Fibroblast of lung (primary cell): Measurements from ENCODE around the gene SP7. TPM values are rescaled to one million over a fixed set of nuclear protein-coding genes. Genes with fewer than 3 reads are reported as not detected.

Experiments used
- DNase-seq, 2 donors: peaks; one replicate each; pipeline versions ENCODE4 v3.0.0 to v3.0.0-alpha.2; 2010; ENCODE audit warnings: low read depth in 2 of 2
- H2AFZ ChIP-seq: 2 replicates; pipeline ENCODE4 v1.5.1; 2012; ENCODE audit warnings: low read length, control low read depth, inconsistent platforms
- H3K27ac ChIP-seq: 2 replicates; pipeline ENCODE4 v1.5.1; 2011; ENCODE audit warnings: low read length, control low read depth; ENCODE audit not compliant: insufficient read depth
- H3K27me3 ChIP-seq: 2 replicates; pipeline ENCODE4 v1.5.1; 2011; ENCODE audit warnings: mild to moderate bottlenecking, low read length; ENCODE audit not compliant: control insufficient read depth, insufficient read depth
- H3K36me3 ChIP-seq: 2 replicates; pipeline ENCODE4 v1.5.1; 2011; ENCODE audit warnings: low read length; ENCODE audit not compliant: control insufficient read depth, insufficient read depth
- H3K4me1 ChIP-seq: 2 replicates; pipeline ENCODE4 v1.5.1; 2011; ENCODE audit warnings: low read length; ENCODE audit not compliant: control insufficient read depth, insufficient read depth; ENCODE audit errors: extremely low read depth
- H3K4me2 ChIP-seq: 2 replicates; pipeline ENCODE4 v1.5.1; 2011; ENCODE audit warnings: low read length, control low read depth; ENCODE audit not compliant: insufficient read depth; ENCODE audit errors: extremely low read depth
- H3K4me3 ChIP-seq, 4 experiments: fragments of 200-600 bp in 1 of 4; sonication (generic) in 1 of 4; replicated peaks in 1 of 4; 2 replicates each; pipeline ENCODE4 v1.5.1; 2011 to 2016; ENCODE audit warnings: low read length in 4 of 4, low read depth in 3 of 4, mild to moderate bottlenecking in 3 of 4, control low read depth in 2 of 4, inconsistent platforms in 1 of 4, mixed read lengths in 1 of 4; ENCODE audit not compliant: insufficient read depth in 1 of 4; ENCODE audit errors: control extremely low read depth in 1 of 4
- H3K79me2 ChIP-seq: 2 replicates; pipeline ENCODE4 v1.5.1; 2012; ENCODE audit warnings: mild to moderate bottlenecking, low read length, inconsistent platforms; ENCODE audit not compliant: control insufficient read depth, insufficient read depth
- H3K9ac ChIP-seq: 2 replicates; pipeline ENCODE4 v1.5.1; 2011; ENCODE audit warnings: mild to moderate bottlenecking, low read length, control low read depth; ENCODE audit not compliant: insufficient read depth
- H3K9me3 ChIP-seq: 2 replicates; pipeline ENCODE4 v1.5.1; 2012; ENCODE audit warnings: low read depth, low read length; ENCODE audit not compliant: control insufficient read depth, insufficient read depth
- H4K20me1 ChIP-seq: 2 replicates; pipeline ENCODE4 v1.5.1; 2011; ENCODE audit warnings: low read length; ENCODE audit not compliant: control insufficient read depth, insufficient read depth; ENCODE audit errors: extremely low read depth
- EZH2 ChIP-seq: IDR thresholded peaks from 2 replicates; pipeline ENCODE4 v1.5.1; 2012; ENCODE audit warnings: low read length, control low read depth, mild to moderate bottlenecking; ENCODE audit errors: missing control alignments
- polyA plus RNA-seq, 2 donors: library from polyadenylated mRNA; depleted of rRNA in 1 of 2; stranded (reverse) in 1 of 2; unstranded in 1 of 2; fragments of >200 nt; gene quantifications; 2 replicates each; pipeline ENCODE4 v1.2.1, GENCODE V29; 2011 to 2012; ENCODE audit warnings: missing spikeins in 1 of 2
- total RNA-seq: library from RNA; depleted of rRNA; stranded (reverse); fragments of >200 nt; gene quantifications from 2 replicates; pipeline ENCODE4 v1.2.1, GENCODE V29; 2014
- TF ChIP-seq, protein P1 (sequence below), 2 donors: IDR thresholded peaks in 1 of 2; conservative IDR thresholded peaks in 1 of 2; 1 replicate in 1 of 2; 2 replicates in 1 of 2; pipeline ENCODE4 v1.5.1; 2011 to 2012; ENCODE audit warnings: low read length in 2 of 2, control low read depth in 1 of 2, inconsistent platforms in 1 of 2, low read depth in 1 of 2, mild to moderate bottlenecking in 1 of 2

SP7 gene
- total and polyA plus RNA-seq, 2 donors (not counting 1 experiment from before 2014, with no cell fraction given): not detected

DNA sequence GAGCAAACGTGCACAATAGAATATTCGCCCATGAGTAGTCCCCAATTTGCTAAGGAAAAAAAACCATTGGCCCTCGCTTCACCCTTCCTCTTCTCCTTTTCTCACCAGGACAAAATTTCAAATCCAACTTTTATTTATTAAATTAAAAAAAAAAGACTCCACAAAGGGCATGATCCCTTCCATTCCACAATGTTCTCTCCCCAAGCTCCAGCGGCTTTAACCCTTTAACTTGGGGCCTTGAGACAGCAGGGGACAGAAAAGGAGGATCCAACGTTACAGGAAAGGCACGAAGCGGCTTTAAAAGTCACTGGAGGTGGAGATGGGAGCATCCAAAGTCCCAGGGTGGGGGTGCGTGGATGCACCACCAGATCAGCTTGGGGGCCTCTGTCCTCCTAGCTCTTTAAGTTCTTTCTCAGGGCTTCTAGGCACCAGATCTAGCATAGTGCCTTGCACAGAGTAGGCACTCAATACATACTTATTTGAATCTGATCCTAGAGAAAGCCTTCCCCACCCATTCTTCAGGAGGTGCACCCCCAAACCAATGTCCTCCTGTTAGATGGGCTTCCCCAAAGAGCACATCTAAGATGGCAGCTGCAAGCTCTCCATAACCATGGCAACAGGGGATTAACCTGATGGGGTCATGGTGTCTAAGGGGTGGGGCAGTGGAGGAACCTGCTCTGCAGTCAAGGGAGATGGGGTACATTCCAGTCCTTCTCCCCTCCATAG is 9.5 kb downstream of the SP7 start:
- Histone ChIP-seq H3K4me1 (peaks cover 17% of the 10 kb centered on the region), H3K27ac (no peak overlapping the region), H3K36me3 (no peaks in the 10 kb centered on the region), H3K4me3 (peak overlapping the region in 1 of 4 experiments; percentile 71), H3K9ac (no peak overlapping the region), H3K27me3 (peaks cover 16% of the 10 kb centered on the region), H3K9me3 (no peaks in the 10 kb centered on the region), H3K4me2 (no peak overlapping the region), H3K79me2 (no peaks in the 10 kb centered on the region), H2AFZ (no peak overlapping the region), H4K20me1 (no peaks in the 10 kb centered on the region)
- DNase-seq: no peak
- no peak for TF ChIP-seq EZH2
- TF ChIP-seq, protein P1, sequence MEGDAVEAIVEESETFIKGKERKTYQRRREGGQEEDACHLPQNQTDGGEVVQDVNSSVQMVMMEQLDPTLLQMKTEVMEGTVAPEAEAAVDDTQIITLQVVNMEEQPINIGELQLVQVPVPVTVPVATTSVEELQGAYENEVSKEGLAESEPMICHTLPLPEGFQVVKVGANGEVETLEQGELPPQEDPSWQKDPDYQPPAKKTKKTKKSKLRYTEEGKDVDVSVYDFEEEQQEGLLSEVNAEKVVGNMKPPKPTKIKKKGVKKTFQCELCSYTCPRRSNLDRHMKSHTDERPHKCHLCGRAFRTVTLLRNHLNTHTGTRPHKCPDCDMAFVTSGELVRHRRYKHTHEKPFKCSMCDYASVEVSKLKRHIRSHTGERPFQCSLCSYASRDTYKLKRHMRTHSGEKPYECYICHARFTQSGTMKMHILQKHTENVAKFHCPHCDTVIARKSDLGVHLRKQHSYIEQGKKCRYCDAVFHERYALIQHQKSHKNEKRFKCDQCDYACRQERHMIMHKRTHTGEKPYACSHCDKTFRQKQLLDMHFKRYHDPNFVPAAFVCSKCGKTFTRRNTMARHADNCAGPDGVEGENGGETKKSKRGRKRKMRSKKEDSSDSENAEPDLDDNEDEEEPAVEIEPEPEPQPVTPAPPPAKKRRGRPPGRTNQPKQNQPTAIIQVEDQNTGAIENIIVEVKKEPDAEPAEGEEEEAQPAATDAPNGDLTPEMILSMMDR (conservative IDR thresholded peaks at IDR 0.05 in 1 of 2, IDR thresholded peaks at IDR 0.05 in 1 of 2; ENCODE audit: low read depth in 1 of 2, low read length in 2 of 2): no peak

- Histone ChIP-seq H4K20me1 (no peaks in the 10 kb centered on the region), H3K27me3 (peaks cover 8% of the 10 kb centered on the region), H3K4me3 (peak overlapping the region; percentile 42 to 80 (median 62)), H3K79me2 (no peaks in the 10 kb centered on the region), H2AFZ (peak overlapping the region; percentile 49), H3K4me1 (peaks cover 18% of the 10 kb centered on the region), H3K36me3 (no peaks in the 10 kb centered on the region), H3K9me3 (no peaks in the 10 kb centered on the region), H3K4me2 (peak overlapping the region; percentile 88), H3K9ac (peak overlapping the region; percentile 74), H3K27ac (peak overlapping the region; percentile 67)
- TF ChIP-seq EZH2: no peak
- TF ChIP-seq, protein P1 (conservative IDR thresholded peaks at IDR 0.05 in 1 of 2, IDR thresholded peaks at IDR 0.05 in 1 of 2; ENCODE audit: low read depth in 1 of 2, low read length in 2 of 2): no peak
- no peak for DNase-seq
Measured at GRCh38 chr12:53325511-53326061, 10.6 kb downstream of the SP7 start.

DNA sequence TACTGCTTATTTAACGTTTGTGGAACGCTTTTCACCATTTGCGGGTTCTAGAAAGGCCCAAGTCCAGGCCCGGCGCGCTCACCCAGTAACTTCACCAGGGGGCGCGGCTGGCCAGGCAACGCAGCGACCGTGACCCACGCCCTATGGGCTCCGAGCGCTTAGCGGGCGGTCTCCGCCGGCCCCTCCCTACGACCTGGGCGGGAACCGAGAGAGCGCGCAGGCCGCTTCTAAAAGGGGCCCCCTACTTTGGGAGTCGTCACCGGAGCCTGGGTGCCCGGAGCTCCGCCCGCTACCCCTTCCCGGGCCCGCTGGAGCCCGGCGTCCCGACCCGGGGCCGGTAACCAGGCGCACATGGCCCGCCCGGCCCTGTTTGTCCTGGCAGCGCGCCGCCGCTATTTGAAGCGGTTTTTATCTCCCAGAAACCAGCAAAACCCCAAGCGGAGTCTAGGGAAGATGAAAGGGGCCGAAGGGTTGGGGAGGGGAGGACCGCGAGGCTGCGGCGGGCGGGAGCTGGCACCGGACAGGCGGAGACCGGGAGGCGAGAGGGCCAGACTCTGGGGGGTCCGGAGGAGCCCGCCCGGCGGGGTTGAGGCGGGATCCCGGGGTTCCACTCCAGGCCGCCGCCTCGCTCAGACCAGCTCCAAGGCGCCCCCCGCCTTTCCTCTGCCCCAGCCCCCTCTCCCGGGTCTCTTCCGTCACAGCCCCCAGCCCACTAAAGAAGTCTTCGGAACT is 11.2 kb downstream of the SP7 start:
- Histone ChIP-seq H3K4me2 (peak overlapping the region; percentile 88), H4K20me1 (no peaks in the 10 kb centered on the region), H3K9me3 (no peaks in the 10 kb centered on the region), H3K36me3 (no peaks in the 10 kb centered on the region), H3K9ac (peak overlapping the region; percentile 74), H3K79me2 (peaks cover 2% of the 10 kb centered on the region), H3K4me3 (peak overlapping the region; percentile 52 to 80 (median 62)), H3K4me1 (peaks cover 22% of the 10 kb centered on the region), H2AFZ (peak overlapping the region; percentile 92), H3K27me3 (peaks cover 4% of the 10 kb centered on the region), H3K27ac (peak overlapping the region; percentile 67)
- peak; percentile 86 to 93 for DNase-seq
- TF ChIP-seq EZH2: no peak
- TF ChIP-seq, protein P1 (conservative IDR thresholded peaks at IDR 0.05 in 1 of 2, IDR thresholded peaks at IDR 0.05 in 1 of 2; ENCODE audit: low read depth in 1 of 2, low read length in 2 of 2): peak; percentile 67 to 69
